ENCODE results near the gene WDR27.
A peak's percentile ranks its signal among the peaks of the same experiment; 100 is the strongest.
"Not testable (repeated sequence)": the region's sequence is repeated elsewhere in the genome, so short reads cannot be mapped to it uniquely, and the experiment has no call there.

The WDR27 gene

DNA sequence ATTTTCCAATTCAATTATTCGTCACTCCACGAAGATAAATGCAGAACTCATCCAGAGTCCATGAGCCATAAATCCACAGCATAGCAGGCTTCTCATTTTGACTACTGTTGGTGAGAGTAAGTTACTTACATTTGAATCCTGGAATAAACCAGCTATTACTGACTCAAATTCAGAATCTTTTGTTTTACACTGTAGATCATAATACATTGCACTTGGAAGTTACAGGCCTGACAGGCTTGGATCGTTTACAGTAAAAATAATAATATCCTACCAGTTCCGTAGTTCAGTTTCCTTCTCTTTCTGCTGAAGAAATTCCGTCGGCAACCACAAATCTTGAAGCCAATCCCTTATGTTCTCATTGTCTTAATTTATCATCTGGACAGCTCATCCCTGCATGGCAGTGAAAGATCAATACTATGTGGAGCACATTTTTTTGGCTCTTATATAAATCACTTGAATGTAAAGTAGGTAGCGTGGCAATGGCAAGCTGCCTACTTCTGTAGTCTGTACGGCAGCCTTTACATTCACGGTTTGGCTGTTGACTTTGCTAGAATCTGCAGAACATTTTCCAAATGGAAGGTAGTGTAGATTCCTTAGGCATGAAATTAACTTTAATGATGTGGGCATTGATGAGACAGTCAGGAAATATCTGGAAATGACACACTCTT lies 142.9 kb downstream of the WDR27 start:
- no peak for FAIRE-seq

DNA sequence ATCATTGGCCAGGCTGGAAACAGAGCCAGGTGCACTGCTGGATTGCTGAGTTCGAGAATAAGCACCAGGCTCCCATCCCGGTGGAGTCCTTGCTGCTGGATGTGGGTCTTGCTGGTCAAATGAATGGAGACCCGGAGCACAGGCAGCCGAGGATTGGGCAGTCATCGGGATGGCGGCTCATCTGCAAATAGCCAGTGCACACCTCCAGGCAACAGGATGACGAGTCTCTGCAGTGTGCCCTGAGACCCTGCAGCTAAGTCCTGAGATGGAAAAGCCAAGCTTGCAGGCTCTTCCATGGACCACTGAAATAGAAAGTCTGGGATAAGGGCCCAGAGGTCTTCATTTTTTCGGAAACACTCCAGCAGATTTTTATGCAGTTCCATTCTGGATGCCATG lies 143.5 kb downstream of the WDR27 start:
- FAIRE-seq = no peak

DNA sequence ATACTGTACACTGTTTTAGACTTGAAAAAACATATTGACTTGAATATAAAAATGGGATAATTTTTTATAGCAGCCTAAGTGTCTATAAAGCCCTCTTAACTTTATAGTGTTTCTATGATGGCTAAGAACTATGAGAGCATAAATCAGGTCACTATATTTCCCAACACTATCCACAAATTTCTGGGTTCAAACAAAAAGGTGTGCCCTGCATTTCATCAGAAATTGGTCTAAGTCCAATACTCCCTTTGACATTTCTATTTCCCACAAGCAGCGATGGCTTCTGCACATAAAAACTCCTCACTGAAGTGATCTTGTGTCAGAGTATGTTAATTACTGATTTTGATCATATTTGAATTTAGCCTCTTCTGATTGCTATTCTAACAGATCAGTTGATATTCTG lies 143.9 kb downstream of the WDR27 start:
- FAIRE-seq = no peak

DNA sequence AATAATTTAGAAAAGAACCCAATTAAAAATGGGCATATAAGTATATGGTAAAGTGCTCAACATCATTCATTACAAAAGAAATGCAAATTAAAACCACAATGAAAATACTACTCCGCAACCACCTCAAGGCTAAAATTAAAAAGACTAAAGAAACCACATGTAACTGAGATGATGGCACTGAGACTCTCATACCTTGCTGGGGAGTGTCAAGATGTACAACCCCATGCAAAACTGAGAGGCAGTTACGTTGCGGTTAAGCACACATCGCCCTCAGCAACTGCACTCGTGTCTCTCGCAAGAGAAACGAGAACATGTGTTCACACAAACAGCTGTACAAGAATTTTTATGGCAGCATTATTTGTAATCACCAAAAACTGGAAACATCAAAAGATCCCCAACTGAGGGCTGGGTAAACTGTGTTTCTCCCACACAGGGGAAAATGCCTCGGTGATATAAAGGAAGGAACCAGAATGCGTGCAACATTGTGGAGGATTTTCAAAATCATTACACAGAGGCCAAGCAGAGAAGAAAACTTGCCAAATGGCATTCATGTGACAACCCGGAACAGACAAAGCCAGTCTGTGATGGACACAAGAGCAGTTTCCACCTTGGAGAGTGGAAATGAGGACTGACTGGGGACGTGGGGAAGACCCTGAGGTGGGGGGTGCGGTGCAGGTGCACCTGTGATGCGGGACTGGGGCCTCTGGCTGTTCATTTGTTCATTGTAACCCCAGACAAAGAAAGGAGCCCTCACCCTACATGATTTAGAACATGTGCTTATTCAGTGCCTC lies 144.9 kb downstream of the WDR27 start:
- no peak for FAIRE-seq

DNA sequence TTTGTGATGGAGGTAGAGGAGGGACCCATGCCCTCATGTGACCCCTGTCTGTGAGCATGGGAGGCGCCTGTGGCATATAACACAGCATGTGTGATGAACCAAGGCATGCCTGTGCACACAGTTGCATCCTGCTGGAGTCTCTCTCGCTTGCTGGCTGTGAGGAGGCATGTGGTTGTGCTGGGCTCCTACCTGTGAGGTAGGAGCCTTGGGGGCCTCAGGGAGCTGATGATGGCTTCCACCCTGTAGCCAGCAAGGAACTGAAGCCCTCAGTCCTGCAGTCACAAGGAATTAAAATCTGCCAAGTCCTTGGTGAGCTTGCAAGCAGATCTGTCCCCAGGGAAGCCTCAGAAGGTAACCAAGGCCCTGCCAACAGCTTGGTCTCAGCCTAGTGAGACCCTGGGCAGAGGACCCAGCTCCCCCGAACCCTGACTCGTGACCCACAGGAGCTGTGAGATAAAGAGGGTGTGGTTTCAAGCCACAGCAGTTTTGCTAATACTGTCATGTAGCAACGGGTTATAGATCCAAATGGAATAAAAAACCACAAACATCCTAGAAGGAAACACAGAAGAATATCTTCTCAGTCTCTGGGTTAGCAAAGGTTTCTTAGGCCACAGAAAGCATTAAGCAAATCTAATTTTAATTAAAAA lies 145.7 kb downstream of the WDR27 start:
- no peak for FAIRE-seq

DNA sequence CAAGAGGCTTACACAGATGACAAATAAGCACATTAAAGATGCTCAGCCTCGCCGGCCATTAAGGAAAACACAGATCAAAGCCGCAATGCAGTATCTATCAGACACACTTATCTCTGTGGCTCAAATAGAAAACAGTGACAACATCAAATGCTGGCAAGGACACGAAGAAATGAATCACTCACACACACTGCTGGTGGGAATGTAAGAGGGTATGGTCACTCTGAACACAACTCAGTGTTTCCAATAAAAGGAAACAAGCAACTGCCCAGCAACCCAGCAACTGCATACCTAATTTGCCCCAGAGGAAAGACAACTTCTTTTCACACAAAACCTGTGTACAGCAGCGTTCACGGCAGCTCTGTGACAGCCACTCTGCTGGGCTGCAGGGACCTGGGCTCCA lies 155.8 kb downstream of the WDR27 start:
- FAIRE-seq = no peak

DNA sequence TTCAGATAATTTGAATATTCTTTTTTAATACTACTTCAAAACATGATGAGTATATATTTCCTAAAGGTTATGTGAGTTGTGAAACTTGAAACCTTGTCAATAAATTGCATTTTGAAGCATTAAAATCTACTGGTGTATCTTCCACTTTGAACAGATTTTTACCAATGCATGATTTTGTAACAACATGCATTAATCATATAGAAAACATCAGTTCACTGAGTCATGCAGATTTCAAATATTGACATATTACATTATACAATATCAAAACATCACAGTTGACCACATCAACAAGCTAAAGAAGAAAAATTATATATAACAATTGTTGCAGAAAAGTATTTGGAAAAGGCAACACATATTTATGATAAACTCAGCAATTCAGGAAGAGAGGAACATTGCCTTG lies 158.1 kb downstream of the WDR27 start:
- FAIRE-seq = no peak

DNA sequence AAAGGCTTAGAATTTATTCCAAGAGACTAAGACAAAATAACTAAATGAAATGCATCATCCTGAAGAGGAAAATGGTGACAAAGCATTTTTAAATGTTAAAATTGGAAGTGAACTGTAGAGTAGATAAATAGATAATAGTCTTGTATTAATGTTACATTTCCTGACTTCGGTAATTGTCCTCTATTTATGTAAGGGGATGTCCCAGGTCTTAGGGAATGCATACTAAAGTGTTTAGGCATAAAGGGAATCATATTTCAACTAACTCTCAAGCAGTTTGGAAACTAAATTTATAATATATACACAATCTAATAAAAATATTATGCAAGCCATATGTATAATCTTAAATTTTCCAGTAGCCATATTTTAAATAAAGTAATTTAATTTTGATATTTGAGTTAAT lies 159.3 kb downstream of the WDR27 start:
- no peak for FAIRE-seq

DNA sequence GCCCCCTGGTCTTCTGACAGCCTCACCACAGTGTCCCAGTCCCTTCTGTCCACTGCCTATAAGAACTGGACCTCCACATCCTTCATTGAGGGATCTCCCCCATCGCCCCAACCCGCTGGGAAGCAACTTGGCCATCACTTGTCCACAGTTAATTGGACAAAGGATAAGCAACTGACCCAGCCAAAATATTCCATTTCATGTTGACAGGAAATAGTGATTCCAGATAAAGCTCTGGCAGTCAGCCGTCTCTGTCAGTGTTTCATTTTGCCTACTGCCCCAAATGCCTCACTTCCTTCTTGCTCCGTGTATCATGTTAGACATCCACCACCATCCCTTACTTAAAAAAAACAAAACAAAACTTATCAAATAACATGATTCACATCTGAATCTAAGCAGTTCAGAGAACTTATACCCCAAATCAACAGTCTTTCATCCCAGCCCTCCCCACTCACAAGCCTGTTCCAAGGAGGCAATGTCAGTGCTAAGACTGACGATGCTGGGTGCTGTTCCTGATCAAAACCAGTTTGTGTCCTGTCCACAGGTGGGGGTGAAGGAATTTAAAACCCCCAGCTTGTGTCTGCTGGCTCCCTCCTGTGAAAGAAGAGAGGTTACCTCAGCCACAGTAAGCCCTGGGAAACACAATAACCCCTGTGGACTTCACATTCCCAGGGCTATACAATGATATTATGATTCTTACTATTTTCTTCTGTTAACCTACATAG lies 162.5 kb downstream of the WDR27 start:
- no peak for FAIRE-seq

DNA sequence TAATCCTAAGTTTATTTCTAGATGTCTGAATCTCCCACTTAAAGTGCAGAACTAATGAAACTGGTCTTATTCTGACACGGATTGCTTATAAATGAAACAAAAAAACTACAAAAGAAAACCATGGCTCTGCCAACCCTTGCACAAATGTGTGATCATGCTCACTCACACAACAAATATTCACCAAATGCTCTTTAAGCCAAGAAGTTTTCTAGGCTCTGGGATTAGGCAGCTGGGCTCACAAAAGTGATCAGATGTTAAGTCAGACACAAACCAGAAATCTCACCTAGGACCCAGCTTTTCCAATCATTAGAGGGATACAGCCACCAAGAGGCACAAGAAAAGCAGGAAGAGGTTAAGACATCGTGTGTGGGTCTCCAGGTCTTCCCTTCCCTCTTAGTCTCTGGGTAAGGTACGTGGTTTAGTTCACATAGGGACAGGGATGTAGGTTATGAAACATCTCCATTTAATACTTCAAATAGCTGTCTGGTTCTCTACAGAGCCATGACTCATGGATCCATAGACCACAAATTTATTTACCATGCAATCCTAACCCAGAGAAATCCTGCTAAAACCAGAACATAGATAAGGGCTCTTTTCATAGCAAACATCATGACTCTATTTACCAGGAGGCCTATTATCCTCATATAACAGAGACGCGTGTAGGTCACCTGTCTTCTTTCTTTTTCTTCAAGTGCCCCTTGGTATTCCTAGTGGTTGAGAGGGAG lies 165.2 kb downstream of the WDR27 start:
- FAIRE-seq = no peak

DNA sequence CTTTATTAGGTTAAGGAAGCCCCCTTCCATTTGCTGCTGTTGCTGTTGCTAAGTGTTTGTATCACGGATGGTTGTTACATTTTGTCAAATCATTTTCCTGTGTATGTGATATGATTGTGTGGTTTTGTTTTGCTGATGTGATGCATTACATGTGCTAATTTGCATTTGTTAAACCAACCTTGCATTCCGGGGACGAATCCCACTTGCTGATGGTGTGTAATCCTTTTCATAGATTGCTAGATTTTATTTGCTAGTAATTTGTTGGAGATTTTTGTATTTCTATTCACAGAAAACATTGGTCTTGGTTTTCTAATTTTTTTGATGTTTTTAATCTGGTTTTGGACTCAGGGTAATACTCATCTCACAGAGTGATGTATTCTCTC lies 167.8 kb downstream of the WDR27 start:
- FAIRE-seq = no peak

DNA sequence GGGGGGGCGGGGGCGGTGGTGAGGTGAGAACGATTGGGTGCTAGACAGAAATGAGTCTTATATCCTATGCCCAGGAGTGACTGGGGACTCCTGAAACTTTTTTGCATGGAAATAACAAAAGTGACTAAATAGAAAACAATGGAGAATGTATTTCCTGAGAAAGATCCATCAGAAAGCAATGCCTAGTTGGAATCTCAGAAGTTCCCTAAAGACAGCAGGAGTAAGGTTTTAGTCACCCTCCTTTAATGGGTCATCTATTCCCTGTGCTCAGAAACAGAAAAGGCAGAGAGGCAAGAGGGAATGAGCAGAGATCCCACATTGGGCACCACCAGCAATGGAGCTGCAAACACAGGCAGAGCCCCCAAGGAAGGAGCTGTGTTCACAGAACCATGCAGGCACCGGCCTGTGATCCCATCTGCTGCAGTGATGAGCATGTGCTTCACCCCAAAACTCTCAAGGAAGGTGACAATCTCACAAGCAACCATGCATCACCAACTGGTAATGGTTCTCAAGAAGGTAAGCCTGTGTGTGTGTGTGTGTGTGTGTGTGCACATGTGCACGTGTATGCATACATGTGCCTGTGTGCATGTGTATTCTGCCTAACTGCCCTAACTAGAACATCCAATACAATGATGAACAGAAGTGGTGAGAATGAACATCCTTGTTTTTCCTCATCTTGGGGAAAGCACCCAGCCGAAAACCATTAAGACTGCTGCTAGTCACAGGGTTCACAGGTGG lies 168.4 kb downstream of the WDR27 start:
- no peak for FAIRE-seq

DNA sequence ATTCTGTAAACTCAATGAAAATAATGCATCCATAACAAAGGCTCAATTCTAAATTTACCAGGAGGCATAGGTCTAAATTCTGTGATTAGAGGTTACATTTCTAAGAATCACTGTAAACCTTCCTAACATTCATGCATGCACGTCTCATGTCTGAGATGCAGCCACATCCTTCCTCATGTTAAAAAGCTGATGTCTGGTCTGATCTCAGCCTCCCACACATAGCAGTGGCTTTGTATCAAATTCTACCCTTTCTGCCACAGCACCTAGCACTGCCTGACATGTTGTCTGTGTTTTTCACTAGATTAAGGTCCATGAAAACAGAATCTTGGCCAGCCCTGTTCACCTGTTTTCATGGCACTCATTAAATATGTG lies 171.1 kb downstream of the WDR27 start:
- no peak for FAIRE-seq

DNA sequence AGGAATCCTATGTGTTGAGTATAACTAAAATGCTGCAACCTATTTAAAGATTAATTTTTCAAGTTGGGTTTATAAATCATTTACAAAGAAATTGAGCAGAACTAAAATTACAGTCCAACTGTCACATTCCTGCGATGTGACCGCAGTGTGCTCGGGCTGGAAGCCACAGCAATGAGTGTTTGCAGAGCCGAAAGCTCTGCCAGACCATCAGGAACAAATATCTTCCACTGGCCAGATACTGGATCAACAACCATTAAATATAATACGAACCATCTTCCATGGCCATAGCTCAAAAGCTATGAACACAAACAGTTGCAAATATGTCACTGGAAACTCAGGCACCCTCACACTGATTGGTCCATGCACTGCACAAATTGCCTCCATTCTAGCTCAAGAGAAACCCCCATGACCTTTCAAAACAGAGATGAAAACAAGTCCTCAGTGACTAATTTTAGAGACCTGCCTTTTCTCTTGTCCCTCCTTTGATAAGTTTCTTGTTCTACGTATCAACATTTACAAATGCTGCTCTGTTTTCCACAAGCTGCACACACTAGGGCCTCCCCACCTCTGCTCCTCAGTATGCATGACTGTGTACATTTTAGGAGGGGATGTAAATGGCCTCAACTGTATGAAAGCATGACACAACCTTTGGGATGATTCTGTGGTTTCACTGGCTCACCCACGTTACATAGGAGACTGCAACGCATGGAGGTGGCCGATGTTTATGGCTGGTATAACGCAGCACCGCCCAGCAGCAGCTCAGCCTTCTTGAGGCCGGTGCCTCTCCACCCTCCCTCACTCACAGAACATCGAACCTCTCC lies 171.7 kb downstream of the WDR27 start:
- FAIRE-seq = no peak

DNA sequence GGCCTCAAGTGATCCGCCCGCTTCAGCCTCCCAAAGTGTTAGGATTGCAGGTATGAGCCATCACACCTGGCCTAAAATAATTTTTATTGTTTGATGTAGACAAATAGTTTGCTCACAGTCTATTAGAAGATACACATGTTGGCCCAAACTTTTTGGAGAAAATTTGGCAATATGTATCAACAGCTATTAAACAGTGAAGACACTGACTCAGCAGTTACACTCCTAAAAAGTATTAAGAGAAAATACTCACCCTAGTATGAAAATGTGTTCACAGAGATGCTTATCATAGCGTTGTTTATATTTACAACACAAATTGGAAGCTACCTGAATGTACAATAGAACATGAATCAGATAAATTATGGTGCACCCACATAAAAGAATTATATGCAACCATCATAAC lies 173.1 kb downstream of the WDR27 start:
- FAIRE-seq = no peak

DNA sequence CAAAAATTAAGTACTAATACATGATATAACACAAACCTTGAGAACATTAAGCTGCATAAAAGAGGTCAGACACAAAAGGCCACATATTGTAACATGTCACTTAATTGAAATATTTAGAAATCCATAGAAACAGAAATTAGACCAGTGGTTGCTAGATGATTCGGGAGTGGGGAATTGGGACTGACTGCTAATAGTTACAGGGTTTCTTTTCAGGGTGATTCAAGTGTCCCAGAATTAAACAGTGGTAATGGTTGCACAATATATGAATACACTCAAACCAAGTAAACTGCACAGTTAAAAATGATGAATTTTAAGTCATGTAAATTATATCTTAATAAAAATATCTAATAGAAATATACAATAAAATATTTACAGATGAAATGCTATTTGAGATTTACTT lies 174.5 kb downstream of the WDR27 start:
- FAIRE-seq = no peak

DNA sequence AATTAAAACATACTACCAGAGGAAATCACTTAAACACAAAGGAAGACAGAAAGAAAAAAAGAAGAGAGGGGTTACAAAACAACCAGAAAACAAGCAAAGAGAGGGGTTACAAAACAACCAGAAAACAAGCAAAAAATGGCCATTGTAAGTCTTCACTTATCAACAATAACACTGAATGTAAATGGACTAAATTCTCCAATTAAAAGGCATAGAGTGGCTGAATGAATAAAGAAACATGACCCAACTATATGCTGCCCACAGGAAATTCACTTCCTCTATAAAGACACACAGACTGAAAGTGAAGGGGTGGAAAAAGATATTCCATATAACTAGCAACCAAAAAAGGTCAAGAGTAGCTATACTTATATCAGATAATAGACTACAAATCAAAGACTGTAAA lies 180.0 kb downstream of the WDR27 start:
- FAIRE-seq = no peak

DNA sequence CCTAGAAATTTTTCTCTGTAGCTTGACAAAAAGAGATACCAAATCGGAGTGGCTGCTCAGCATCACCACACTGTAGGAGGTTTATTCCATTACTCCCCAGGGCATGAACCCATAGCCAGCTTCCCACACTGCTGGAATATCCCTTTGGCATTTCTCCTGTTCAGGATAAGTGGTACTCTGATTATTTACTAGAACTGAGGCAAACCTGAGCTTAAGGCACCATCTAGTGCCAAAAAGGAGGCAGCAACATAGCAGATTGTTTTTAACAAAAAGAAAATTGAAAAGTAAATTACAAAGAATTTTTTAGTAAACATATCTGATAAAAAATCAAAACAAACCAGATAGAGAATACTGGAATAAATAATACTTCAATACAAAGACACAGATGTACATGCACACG lies 181.7 kb downstream of the WDR27 start:
- no peak for FAIRE-seq

DNA sequence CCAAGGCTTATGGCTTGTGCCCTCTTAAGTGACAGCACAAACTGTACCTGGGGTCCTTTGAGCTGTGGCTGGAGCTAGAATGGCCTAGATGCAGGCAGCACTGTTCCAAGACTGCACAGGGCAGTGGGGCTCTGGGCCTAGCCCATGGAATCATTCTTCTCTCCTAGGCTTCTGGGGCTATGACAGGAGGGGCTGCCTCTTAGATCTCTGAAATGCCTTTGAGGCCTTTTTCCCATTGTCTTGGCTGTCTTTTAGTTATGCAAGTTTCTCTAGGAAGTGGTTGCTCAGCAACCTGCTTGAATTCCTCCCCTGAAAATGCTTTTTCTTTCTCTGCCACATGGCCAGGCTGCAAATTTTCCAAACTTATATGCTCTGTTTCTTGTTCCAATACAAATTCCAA lies 183.4 kb downstream of the WDR27 start:
- FAIRE-seq = no peak

DNA sequence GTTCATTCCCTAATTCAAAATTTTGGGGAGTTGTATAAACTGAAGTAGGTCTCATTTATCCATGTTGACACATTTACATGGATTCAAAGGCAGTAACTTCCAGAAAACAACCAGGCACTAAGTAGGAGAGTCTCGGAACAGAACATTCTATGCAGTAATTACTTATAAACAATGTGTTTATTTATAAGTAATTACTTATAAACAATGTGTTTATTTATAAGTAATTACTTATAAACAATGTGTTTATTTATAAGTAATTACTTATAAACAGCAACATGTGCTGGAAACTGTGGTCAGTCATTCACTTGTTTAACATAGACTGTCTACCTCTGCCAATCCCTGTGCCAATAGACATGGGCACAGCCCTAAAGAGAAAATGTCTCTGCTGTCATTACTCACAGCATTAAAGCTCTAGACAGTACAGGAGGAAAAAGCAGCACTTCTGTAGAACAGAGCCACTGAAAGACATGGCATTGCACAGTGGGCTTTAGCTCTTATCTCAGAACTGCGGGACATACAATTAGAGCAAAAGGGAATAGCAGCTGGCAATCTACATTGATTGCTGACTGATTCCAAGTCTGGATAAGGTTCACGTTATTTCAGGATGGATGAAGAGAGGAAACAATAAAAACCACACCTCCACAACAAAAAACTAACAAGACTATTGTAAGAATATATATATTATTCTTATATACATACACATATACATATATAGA lies 188.2 kb downstream of the WDR27 start:
- FAIRE-seq = peak; percentile 99

DNA sequence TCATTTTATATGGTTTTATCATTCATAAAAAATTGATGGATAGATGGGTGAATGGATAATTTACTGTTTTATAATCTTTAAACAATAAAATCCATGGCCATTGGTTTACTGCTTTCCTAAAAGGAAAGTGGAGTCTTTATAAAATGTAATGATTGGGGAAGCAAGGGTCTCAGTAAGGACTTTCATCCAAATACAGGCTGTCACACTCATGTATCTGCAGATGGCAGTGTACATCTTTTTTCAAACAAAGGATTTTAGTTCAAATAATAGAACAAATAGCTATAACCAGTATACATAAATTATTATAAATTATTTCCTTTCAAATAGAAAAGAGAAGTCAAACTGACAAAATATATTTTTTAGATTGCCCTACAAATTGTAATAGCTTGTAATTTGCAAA lies 190.0 kb downstream of the WDR27 start:
- FAIRE-seq = not testable (repeated sequence)

Data from colon (tissue), 2 donors.